H1 (cell line): ENCODE data around the gene WNT3A. TPM values are rescaled to one million over a fixed set of nuclear protein-coding genes. Genes with fewer than 3 reads are reported as not detected.

Experiments used
- HDAC6 ChIP-seq: IDR thresholded peaks from one replicate; pipeline ENCODE4 v1.7.1; 2012; ENCODE audit warnings: low read depth, mild to moderate bottlenecking, inconsistent platforms, low read length, moderate library complexity
- POLR2AphosphoS5 ChIP-seq: IDR thresholded peaks from 2 replicates; pipeline ENCODE4 v1.6.1; 2011; ENCODE audit warnings: low read depth, low read length
- polyA plus RNA-seq, 7 experiments: library from polyadenylated mRNA; depleted of rRNA in 3 of 7; stranded (reverse) in 5 of 7; unstranded in 2 of 7; fragments of >200 nt in 5 of 7; fragments of 200-250 nt in 2 of 7; gene quantifications; 1 replicate in 5 of 7; 2 replicates in 1 of 7; 4 replicates in 1 of 7; pipeline versions ENCODE4 v1.2.1 to v1.2.3, GENCODE V29; 2011 to 2013; ENCODE audit warnings: missing spikeins in 2 of 7, mixed read lengths in 2 of 7
- total RNA-seq: library from RNA; stranded (reverse); fragmentation: NEBNext Ultra II Directional; extraction: Animal tissue kit (Norgen Biotek cat#: 25700); gene quantifications from 2 replicates; pipeline ENCODE4 v1.2.1, GENCODE V29; 2021
- TF ChIP-seq, protein P1 (sequence below), 3 experiments: IDR thresholded peaks; 1 replicate in 2 of 3; 2 replicates in 1 of 3; pipeline versions ENCODE4 v1.5.1 to v1.6.1; 2011; ENCODE audit warnings: low read length in 3 of 3, mild to moderate bottlenecking in 3 of 3, inconsistent platforms in 2 of 3, low read depth in 1 of 3, moderate library complexity in 1 of 3; ENCODE audit not compliant: insufficient read depth in 1 of 3; ENCODE audit errors: control extremely low read depth in 1 of 3

WNT3A gene
- total and polyA plus RNA-seq, 2 of the 8 experiments (the other 6 are each of a cell fraction or from before 2014, with no cell fraction given), result 0.08 to 0.19 TPM

DNA sequence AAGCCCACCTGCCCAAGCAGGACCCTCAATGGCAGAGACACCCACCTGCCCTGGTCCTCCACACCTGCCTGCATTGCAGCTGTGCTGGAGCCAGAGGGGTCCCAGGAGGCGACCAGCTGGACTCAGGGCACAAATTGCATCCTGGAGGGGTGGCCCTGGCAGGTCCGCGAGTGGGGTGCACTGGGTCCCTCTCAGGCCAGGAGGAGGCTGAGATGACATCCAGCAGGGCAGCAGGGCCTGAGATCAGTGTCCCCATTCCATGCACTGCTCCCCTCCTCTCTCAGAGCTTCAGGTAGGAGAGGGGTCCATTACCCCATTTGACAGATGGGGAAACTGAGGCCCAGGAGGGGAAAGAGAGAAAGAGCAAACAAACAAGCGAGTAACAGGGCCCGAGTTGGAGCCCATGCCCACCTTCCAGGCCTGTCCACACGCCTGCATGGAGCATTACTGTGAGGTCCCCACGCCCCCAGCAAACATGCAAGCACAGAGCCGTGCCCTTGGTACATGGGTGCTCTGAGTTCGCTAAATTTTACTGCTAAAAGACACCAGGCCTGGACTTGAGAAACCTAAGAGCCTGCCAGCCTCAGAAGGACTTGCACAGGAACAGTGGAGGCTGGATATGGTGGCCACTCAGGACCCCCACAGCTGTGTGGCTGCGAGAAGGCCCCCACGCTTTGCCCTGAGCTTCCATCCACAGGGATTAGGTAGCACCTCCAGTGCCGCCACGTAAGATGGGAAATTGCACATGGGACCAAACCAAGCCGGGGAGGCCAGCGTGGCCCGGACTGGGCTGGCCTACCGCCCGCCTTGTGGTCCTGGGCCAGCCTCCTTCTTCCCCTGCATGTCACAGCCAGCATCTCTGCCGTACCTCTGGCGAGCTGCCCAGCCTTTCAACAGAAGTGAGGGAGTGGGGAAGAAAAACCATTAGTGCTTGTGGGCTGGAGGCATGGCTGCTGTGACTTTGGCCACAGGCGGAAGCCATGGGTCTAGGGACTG is 7.4 kb downstream of the WNT3A start (continued):
- TF ChIP-seq HDAC6 (no peak), POLR2AphosphoS5 (no peak)
- TF ChIP-seq, protein P1, sequence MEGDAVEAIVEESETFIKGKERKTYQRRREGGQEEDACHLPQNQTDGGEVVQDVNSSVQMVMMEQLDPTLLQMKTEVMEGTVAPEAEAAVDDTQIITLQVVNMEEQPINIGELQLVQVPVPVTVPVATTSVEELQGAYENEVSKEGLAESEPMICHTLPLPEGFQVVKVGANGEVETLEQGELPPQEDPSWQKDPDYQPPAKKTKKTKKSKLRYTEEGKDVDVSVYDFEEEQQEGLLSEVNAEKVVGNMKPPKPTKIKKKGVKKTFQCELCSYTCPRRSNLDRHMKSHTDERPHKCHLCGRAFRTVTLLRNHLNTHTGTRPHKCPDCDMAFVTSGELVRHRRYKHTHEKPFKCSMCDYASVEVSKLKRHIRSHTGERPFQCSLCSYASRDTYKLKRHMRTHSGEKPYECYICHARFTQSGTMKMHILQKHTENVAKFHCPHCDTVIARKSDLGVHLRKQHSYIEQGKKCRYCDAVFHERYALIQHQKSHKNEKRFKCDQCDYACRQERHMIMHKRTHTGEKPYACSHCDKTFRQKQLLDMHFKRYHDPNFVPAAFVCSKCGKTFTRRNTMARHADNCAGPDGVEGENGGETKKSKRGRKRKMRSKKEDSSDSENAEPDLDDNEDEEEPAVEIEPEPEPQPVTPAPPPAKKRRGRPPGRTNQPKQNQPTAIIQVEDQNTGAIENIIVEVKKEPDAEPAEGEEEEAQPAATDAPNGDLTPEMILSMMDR (IDR thresholded peaks at IDR 0.05; ENCODE audit: control extremely low read depth in 1 of 3, insufficient read depth in 1 of 3, low read depth in 1 of 3, low read length in 3 of 3), result no peak
- TF ChIP-seq, all 59 proteins: peak for 0
